Mucosa of descending colon (tissue), 3 donors: ENCODE results near the gene ERBB4. TPM values are rescaled to one million over a fixed set of nuclear protein-coding genes. Genes with fewer than 3 reads are reported as not detected.

Experiments used
- ATAC-seq: fragments of 200-7000 bp; cut with Tn5 transposase; one replicate; pipeline ENCODE4 v1.9.1; 2020; ENCODE audit warnings: mild to moderate bottlenecking, moderate library complexity
- DNase-seq, 3 donors: peaks; one replicate each; pipeline ENCODE4 v3.0.0-alpha.2; 2020
- H3K36me3 ChIP-seq: fragments of 200-600 bp; one replicate; pipeline ENCODE4 v1.8.0; 2021; ENCODE audit warnings: low read depth, mild to moderate bottlenecking
- H3K4me1 ChIP-seq: fragments of 200-600 bp; one replicate; pipeline ENCODE4 v1.8.0; 2021; ENCODE audit warnings: low read depth, mild to moderate bottlenecking
- H3K4me3 ChIP-seq: fragments of 200-600 bp; one replicate; pipeline ENCODE4 v1.8.0; 2021; ENCODE audit warnings: mild to moderate bottlenecking
- H3K9me3 ChIP-seq: fragments of 200-600 bp; one replicate; pipeline ENCODE4 v1.8.0; 2021; ENCODE audit warnings: mild to moderate bottlenecking
- CTCF ChIP-seq: fragments of 200-600 bp; IDR thresholded peaks from one replicate; pipeline ENCODE4 v1.8.0; 2022; ENCODE audit warnings: antibody characterized with exemption, mild to moderate bottlenecking
- intact Hi-C, 2 donors: fragments of 100-400 bp; cut with DNase I in 1 of 2; cut with micrococcal nuclease in 1 of 2; formaldehyde crosslinking; loops; one replicate each; pipeline versions ENCODE4 v1.11.0 to v1.11.1; 2022; cut with DNase I, micrococcal nuclease
- total RNA-seq, 3 donors: library from RNA; stranded (reverse); fragmentation: NEBNext Ultra II Directional in 2 of 3; extraction: Animal tissue kit (Norgen Biotek cat#: 25700) in 2 of 3; gene quantifications; one replicate each; pipeline versions ENCODE4 v1.2.1 to v1.2.4, GENCODE V29; 2021 to 2023
- donor health status: DM: no; HTN: no; CAD: no; lungs with moderate emphysema.
- donor health status: DM: no; HTN: no; CAD: no.
- donor health status: DM: no; HTN: yes; CAD: no.

The ERBB4 gene
- total RNA-seq, 3 donors from 2014 or later = 0.05 to 0.25 TPM; not detected in 1

GRCh38 chr2:211396815-211397214 lies 1141.8 kb downstream of the ERBB4 start:
- Histone ChIP-seq H3K4me1 (no peaks in the 10 kb centered on the region), H3K9me3 (no peaks in the 10 kb centered on the region), H3K36me3 (no peaks in the 10 kb centered on the region), H3K4me3 (no peak overlapping the region)
- DNase-seq (peak in 1 of 3 donors; percentile 15), ATAC-seq (peak; percentile 78)
- intact Hi-C loops = no loop called here
- no peak for TF ChIP-seq CTCF

- ATAC-seq = no peak
Observed at GRCh38 chr2:211391189-211391567, 1147.4 kb downstream of the ERBB4 start.

GRCh38 chr2:211390536-211391188 lies 1147.9 kb downstream of the ERBB4 start:
- intact Hi-C loops = no loop called here
- H3K4me3 ChIP-seq = no peak overlapping the region
- ATAC-seq = no peak
- no peaks in the 10 kb centered on the region for H3K9me3 ChIP-seq
- no peaks in the 10 kb centered on the region for H3K4me1 ChIP-seq
- no peak for TF ChIP-seq CTCF
- no peaks in the 10 kb centered on the region for H3K36me3 ChIP-seq
- no peak for DNase-seq

More at GRCh38 chr2:211391189-211391567, 1147.4 kb downstream of the ERBB4 start:
- no peaks in the 10 kb centered on the region for H3K4me1 ChIP-seq
- intact Hi-C loops = no loop called here
- H3K9me3 ChIP-seq = no peaks in the 10 kb centered on the region
- no peak overlapping the region for H3K4me3 ChIP-seq
- no peak for DNase-seq
- no peak for TF ChIP-seq CTCF
- H3K36me3 ChIP-seq = no peaks in the 10 kb centered on the region

GRCh38 chr2:211387734-211388133 lies 1150.9 kb downstream of the ERBB4 start:
- no peaks in the 10 kb centered on the region for H3K36me3 ChIP-seq
- H3K4me3 ChIP-seq = no peak overlapping the region
- ATAC-seq (no peak), DNase-seq (no peak)
- TF ChIP-seq CTCF = no peak
- no peaks in the 10 kb centered on the region for H3K9me3 ChIP-seq
- H3K4me1 ChIP-seq = no peaks in the 10 kb centered on the region
- intact Hi-C loops = no loop called here

GRCh38 chr2:211380041-211380440 lies 1158.6 kb downstream of the ERBB4 start:
- no peak overlapping the region for H3K4me3 ChIP-seq
- TF ChIP-seq CTCF = no peak
- DNase-seq (no peak), ATAC-seq (no peak)
- no peaks in the 10 kb centered on the region for H3K36me3 ChIP-seq
- intact Hi-C loops = no loop called here
- H3K9me3 ChIP-seq = no peaks in the 10 kb centered on the region
- H3K4me1 ChIP-seq = no peaks in the 10 kb centered on the region

- no peak overlapping the region for H3K4me3 ChIP-seq
- no peaks in the 10 kb centered on the region for H3K4me1 ChIP-seq
- H3K36me3 ChIP-seq = no peaks in the 10 kb centered on the region
- intact Hi-C loops = no loop called here
- no peak for TF ChIP-seq CTCF
- DNase-seq = no peak
- no peaks in the 10 kb centered on the region for H3K9me3 ChIP-seq
- ATAC-seq = no peak
Observed at GRCh38 chr2:211376410-211376809, 1162.2 kb downstream of the ERBB4 start.
